ENCODE results near the gene SEMA5B. TPM values are rescaled to one million over a fixed set of nuclear protein-coding genes. Genes with fewer than 3 reads are reported as not detected.

Gene SEMA5B
- total and polyA plus RNA-seq, 8 donors = 0.52 to 11.0 (median 1.3) TPM

GRCh38 chr3:123060054-123060453 lies 32.5 kb upstream of the SEMA5B start:
- TF ChIP-seq CTCF (IDR thresholded peaks at IDR 0.05) = no peak
- Histone ChIP-seq H3K36me3 (no peaks in the 10 kb centered on the region), H3K9me3 (no peaks in the 10 kb centered on the region), H3K4me3 (no peak overlapping the region), H3K4me1 (no peaks in the 10 kb centered on the region), H3K27ac (no peak overlapping the region), H3K27me3 (no peaks in the 10 kb centered on the region)
- ATAC-seq (no peak), DNase-seq (no peak), FAIRE-seq (no peak)
- intact Hi-C loops (cut with DNase I) = no loop called here

- ATAC-seq = no peak
- H3K4me3 ChIP-seq = no peak overlapping the region
- H3K27ac ChIP-seq = no peak overlapping the region
- H3K4me1 ChIP-seq = peaks cover 0 to 2% (median 0%) of the 10 kb centered on the region in 3 donors
- no peaks in the 10 kb centered on the region for H3K36me3 ChIP-seq
- no peaks in the 10 kb centered on the region for H3K27me3 ChIP-seq
- no peaks in the 10 kb centered on the region for H3K9me3 ChIP-seq
- no peak for TF ChIP-seq CTCF (IDR thresholded peaks at IDR 0.05)
- intact Hi-C loops (cut with DNase I) = no loop called here
- no peak for FAIRE-seq
- DNase-seq = no peak
- 80 to 82% methylated on average over 5 of the region's 5 CpGs for WGBS, 2 donors
These were observed 30.9 kb upstream of the SEMA5B start for GRCh38 chr3:123058505-123058904.

- Histone ChIP-seq H3K4me1 (peaks cover 0 to 9% (median 4%) of the 10 kb centered on the region in 3 donors), H3K9me3 (no peaks in the 10 kb centered on the region), H3K36me3 (no peaks in the 10 kb centered on the region), H3K27ac (no peak overlapping the region), H3K4me3 (no peak overlapping the region), H3K27me3 (no peaks in the 10 kb centered on the region)
- FAIRE-seq (no peak), ATAC-seq (no peak), DNase-seq (no peak)
- 84 to 93% methylated on average over 5 of the region's 5 CpGs for WGBS, 2 donors
- intact Hi-C loops (cut with DNase I) = no loop called here
- no peak for TF ChIP-seq CTCF (IDR thresholded peaks at IDR 0.05)
These were observed 27.8 kb upstream of the SEMA5B start for GRCh38 chr3:123055352-123055751.

GRCh38 chr3:123054931-123055330 lies 27.4 kb upstream of the SEMA5B start:
- H3K4me3 ChIP-seq = no peak overlapping the region
- no peak for FAIRE-seq
- DNase-seq = no peak
- H3K9me3 ChIP-seq = no peaks in the 10 kb centered on the region
- no peak for ATAC-seq
- intact Hi-C loops (cut with DNase I) = no loop called here
- no peak for TF ChIP-seq CTCF (IDR thresholded peaks at IDR 0.05)
- H3K27me3 ChIP-seq = no peaks in the 10 kb centered on the region
- WGBS, 2 donors = 87 to 95% methylated on average over 4 of the region's 4 CpGs
- peaks cover 0 to 9% (median 4%) of the 10 kb centered on the region in 3 donors for H3K4me1 ChIP-seq
- no peaks in the 10 kb centered on the region for H3K36me3 ChIP-seq
- no peak overlapping the region for H3K27ac ChIP-seq

GRCh38 chr3:123054109-123054778 lies 26.7 kb upstream of the SEMA5B start:
- no peak overlapping the region for H3K4me3 ChIP-seq
- DNase-seq (no peak), ATAC-seq (no peak), FAIRE-seq (no peak)
- 86 to 90% methylated on average over 5 of the region's 5 CpGs for WGBS, 2 donors
- no peaks in the 10 kb centered on the region for H3K27me3 ChIP-seq
- intact Hi-C loops (cut with DNase I) = no loop called here
- H3K9me3 ChIP-seq = no peaks in the 10 kb centered on the region
- no peak for TF ChIP-seq CTCF (IDR thresholded peaks at IDR 0.05)
- no peak overlapping the region for H3K27ac ChIP-seq
- no peaks in the 10 kb centered on the region for H3K36me3 ChIP-seq
- peaks cover 0 to 9% (median 4%) of the 10 kb centered on the region in 3 donors for H3K4me1 ChIP-seq
